GM18507 (cell line): ENCODE measurements around the gene CNTN2.

ENCODE experiments used
- DNase-seq: peaks from one replicate; pipeline ENCODE4 v3.0.0; 2011; ENCODE audit warnings: low read depth; ENCODE audit not compliant: insufficient read length; ENCODE audit errors: extremely low spot score
- FAIRE-seq: peaks from 2 replicates; lab custom pipeline; 2011; peaks lifted over from hg19 to GRCh38; lab: Jason Lieb, UNC

The CNTN2 gene

DNA sequence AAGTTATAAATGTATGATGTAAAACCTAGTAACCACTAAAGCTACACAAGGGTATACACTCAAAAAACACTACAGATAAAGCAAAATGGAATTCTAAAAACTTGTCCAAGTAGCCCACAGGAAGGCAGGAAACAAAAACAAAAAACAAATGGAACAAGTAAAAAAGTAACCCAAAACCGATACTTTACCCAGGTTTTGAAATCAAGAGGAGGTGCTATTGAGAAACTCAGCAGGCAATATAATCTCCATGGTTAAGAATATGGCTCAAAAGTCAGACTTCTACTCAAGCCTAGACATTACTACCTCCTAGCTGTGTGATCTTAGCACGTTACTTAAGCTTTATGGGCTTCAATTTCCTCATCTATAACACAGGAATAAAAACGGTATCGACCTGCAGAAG is 65.5 kb downstream of the CNTN2 start:
- FAIRE-seq (no peak), DNase-seq (no peak)

DNA sequence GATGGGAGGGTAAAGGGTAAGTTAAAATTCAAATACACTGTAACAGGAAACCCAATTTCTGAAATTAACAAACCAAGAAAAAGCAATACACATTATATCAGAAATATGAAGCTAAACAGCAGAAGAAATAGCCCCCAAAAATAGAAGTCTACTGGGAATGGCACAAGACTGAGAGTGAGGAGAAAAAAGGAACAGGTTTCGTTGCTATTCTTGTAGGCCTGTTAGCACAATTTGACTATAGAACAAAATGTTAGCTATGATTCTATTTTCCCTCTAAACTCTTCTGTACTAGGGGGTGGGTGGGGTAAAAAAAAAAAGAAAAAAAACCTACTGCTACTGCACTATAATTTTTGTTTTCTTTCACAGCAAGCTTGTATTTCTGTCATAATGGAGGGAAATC is 66.3 kb downstream of the CNTN2 start:
- DNase-seq (no peak), FAIRE-seq (no peak)

DNA sequence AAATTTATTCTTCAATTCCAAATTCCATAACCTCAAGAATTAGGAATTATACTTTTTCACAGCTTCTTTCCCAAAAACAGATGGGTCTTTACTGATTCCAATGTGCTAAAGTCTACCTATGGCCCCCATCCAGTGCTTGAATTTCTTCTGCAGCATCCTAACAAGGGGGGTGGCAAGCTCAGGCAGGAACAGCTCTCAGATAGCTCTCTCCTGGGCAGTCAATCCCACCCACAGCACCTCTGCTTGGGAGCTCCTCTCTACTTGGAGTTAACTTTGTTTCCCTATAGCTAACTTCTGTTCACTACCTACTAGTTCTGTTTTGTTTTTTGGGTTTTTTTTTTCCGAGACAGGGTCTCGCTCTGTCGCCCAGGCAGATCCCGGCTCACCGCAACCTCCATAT is 66.7 kb downstream of the CNTN2 start:
- DNase-seq (no peak), FAIRE-seq (no peak)

DNA sequence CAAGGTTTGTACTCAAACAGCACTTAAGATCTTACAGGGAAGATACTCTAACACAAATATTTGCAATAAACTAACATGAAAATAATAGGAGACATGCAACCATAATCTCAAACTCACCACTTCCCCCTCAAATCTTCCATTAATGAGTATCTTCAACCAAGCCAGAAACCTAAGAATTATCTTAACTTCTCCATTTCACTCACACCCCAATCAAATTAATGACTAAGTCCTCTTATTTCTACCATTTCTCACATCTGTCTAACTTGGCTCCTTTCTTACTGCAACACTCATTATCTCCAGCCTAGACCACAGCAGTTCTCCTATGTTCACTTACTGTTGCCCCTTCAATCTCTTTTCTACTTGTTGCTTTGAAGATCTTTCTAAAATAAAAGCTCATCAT is 68.3 kb downstream of the CNTN2 start:
- DNase-seq (no peak), FAIRE-seq (no peak)

DNA sequence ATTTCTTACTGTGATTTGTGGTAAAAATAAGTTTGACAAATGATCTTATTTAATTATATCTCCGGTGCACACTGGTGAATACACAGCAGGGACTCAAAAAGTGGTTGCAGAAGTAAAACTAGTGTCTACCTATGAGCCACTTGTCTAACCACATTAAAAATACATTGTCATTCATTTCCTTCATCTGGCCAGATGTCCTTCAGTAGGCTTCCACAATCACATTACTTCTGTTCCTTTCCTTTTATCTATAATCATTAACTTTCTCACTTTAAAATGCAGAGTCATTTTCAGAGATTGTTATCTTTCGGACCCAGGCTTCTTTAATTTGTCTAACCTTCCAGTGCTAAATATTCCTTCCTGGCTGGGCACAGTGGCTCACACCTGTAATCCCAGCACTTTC is 75.7 kb downstream of the CNTN2 start:
- DNase-seq (no peak), FAIRE-seq (no peak)

DNA sequence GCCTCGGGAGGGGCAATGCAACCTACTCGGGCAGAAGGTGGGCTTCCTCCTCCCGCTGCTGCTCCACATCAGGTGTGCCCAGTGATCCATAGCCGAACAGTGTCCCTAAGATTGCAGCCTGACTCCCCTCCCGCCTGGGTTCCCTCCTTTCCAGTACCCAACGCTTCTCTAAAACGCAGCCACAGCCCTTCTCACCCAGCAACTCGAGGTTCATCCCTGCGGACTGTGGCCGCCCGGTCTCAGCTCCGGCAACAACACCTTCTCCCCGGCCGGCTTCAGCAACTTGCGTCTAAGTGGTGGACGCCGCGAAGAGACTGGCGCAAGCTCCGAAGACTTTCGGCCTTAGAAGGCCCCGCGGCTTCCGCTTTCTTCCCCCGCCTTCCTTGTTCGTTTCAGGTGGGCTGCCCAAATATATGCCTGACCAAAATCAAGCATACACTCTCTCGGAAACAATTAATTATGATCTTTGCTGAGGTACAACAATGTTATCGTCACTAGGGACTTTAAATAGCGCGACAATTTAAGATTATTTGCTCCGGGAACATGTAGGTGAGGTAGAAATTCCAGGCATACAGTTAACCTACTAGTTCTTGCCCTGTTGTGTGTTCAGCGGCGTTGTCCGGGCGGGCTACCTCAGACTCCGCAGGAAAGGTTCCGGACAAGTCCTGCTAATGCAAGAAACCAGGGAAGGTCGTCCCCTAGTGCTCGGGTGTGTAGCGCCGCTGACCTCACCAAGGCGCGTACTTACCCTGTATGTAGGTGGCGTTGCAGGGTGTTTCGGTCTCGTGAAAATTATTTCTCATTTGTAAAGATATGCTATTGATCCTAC is 78.9 kb downstream of the CNTN2 start, which contains the start of gene RBBP5:
Gene RBBP5, minus strand, starts transcription at position 319 of the 829 bp plus-strand sequence. Its CDS starts 105 bp downstream, at position 214.
- DNase-seq (peak; percentile 84), FAIRE-seq (peak; percentile 96)

DNA sequence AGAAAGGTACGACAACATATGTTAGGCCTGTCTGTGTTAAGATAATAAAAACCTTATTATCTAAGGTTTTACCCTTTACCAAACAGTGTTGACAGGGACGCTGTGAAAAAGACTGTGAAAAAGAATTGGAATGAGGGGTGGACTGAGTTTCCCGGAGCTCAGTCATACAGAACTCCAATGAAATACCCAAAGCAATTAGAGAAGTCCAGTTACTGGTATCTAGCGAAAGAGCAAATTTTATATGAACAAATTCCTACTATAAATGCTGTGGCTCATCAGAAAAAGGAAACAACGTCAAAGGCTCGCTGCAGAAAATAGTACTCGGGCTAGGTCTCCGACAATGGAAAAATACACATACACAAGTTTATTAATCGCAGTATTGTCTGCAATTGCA is 79.5 kb downstream of the CNTN2 start:
- DNase-seq = no peak
- FAIRE-seq = no peak

DNA sequence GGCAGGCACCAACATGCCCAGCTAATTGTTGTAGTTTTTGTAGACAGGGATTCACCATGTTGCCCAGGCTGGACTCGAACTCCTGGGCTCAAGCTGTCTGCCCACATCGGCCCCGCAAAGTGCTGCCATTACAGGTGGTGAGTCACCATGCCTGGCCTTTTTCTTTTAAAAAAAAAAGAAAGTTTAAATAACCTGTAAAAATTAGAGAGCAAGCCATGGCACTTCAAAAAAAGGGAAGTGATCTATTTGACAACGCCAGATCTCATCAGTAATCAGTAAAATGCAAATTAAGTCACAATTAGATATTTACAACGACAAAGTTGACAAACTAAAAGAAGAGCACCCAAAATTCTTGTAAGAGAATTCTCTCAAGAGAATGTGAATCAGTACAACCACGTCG is 81.7 kb downstream of the CNTN2 start:
- no peak for DNase-seq
- peak; percentile 60 for FAIRE-seq

DNA sequence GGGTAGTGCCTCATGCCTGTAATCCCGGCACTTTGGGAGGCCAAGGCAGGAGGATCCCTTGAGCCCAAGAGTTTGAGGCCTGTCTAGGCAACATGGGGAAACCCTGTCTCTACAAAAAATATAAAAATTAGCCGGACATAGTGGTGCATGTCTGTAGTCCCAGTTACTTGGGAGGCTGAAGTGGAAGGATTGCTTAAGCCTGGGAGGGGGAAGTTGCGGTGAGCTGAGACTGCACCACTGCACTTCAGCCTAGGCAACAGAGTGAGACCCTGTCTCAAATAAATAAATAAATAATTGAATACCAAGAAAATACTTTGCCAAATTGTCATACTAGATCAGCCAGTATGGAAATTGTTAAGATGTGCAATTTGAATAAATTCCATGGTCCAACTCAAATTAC is 84.6 kb downstream of the CNTN2 start:
- FAIRE-seq = no peak

More for the DNA sequence above, 84.6 kb downstream of the CNTN2 start:
- DNase-seq = no peak
